ENCODE data around the gene ZNF143. TPM values are rescaled to one million over a fixed set of nuclear protein-coding genes. Genes with fewer than 3 reads are reported as not detected.

Gene ZNF143
- total and polyA plus RNA-seq, 2 of the 13 experiments (the other 11 are each of a cell fraction or from before 2014, with no cell fraction given) = 22.4 to 35.6 TPM

DNA sequence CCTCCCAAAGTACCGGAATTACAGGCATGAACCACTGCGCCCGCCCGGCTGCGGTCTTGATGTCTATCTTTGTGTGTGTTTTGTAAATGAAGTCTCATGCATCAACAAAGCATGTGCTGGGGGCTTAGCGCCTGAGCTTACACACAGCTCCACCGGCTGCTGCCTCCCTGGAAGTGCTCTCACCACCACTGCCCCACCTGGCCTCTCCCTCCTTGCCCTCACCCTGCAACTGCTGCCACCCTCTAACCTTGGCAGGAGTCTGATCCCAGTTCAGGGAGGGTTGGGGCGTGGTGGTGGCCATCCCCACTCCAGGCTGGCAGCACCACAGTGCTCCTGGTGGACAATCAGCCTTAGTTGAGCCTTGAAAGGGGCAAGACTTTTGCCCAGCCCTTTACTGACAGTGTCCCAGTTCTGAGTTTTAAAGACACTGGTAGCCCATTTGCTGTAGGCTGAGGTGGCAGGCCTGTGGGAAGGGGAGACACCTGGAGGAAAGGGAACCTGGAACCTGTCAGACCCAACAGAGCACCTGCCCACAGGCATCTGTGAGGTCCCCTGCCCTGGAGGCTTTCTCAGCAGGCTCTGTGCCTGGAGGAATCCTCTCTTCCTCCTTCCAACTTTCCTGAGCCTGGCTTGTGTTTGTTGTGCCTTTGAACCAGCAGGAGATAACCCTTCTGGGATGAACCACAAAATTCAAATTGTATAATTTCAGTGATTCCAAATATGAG lies 70.3 kb downstream of the ZNF143 start (continued):
- TF ChIP-seq, protein P1, sequence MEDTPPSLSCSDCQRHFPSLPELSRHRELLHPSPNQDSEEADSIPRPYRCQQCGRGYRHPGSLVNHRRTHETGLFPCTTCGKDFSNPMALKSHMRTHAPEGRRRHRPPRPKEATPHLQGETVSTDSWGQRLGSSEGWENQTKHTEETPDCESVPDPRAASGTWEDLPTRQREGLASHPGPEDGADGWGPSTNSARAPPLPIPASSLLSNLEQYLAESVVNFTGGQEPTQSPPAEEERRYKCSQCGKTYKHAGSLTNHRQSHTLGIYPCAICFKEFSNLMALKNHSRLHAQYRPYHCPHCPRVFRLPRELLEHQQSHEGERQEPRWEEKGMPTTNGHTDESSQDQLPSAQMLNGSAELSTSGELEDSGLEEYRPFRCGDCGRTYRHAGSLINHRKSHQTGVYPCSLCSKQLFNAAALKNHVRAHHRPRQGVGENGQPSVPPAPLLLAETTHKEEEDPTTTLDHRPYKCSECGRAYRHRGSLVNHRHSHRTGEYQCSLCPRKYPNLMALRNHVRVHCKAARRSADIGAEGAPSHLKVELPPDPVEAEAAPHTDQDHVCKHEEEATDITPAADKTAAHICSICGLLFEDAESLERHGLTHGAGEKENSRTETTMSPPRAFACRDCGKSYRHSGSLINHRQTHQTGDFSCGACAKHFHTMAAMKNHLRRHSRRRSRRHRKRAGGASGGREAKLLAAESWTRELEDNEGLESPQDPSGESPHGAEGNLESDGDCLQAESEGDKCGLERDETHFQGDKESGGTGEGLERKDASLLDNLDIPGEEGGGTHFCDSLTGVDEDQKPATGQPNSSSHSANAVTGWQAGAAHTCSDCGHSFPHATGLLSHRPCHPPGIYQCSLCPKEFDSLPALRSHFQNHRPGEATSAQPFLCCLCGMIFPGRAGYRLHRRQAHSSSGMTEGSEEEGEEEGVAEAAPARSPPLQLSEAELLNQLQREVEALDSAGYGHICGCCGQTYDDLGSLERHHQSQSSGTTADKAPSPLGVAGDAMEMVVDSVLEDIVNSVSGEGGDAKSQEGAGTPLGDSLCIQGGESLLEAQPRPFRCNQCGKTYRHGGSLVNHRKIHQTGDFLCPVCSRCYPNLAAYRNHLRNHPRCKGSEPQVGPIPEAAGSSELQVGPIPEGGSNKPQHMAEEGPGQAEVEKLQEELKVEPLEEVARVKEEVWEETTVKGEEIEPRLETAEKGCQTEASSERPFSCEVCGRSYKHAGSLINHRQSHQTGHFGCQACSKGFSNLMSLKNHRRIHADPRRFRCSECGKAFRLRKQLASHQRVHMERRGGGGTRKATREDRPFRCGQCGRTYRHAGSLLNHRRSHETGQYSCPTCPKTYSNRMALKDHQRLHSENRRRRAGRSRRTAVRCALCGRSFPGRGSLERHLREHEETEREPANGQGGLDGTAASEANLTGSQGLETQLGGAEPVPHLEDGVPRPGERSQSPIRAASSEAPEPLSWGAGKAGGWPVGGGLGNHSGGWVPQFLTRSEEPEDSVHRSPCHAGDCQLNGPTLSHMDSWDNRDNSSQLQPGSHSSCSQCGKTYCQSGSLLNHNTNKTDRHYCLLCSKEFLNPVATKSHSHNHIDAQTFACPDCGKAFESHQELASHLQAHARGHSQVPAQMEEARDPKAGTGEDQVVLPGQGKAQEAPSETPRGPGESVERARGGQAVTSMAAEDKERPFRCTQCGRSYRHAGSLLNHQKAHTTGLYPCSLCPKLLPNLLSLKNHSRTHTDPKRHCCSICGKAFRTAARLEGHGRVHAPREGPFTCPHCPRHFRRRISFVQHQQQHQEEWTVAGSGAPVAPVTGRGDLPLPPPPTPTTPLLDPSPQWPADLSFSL (CRISPR knock-in tag; IDR thresholded peaks at IDR 0.05) = no peak
- TF ChIP-seq, protein P2, sequence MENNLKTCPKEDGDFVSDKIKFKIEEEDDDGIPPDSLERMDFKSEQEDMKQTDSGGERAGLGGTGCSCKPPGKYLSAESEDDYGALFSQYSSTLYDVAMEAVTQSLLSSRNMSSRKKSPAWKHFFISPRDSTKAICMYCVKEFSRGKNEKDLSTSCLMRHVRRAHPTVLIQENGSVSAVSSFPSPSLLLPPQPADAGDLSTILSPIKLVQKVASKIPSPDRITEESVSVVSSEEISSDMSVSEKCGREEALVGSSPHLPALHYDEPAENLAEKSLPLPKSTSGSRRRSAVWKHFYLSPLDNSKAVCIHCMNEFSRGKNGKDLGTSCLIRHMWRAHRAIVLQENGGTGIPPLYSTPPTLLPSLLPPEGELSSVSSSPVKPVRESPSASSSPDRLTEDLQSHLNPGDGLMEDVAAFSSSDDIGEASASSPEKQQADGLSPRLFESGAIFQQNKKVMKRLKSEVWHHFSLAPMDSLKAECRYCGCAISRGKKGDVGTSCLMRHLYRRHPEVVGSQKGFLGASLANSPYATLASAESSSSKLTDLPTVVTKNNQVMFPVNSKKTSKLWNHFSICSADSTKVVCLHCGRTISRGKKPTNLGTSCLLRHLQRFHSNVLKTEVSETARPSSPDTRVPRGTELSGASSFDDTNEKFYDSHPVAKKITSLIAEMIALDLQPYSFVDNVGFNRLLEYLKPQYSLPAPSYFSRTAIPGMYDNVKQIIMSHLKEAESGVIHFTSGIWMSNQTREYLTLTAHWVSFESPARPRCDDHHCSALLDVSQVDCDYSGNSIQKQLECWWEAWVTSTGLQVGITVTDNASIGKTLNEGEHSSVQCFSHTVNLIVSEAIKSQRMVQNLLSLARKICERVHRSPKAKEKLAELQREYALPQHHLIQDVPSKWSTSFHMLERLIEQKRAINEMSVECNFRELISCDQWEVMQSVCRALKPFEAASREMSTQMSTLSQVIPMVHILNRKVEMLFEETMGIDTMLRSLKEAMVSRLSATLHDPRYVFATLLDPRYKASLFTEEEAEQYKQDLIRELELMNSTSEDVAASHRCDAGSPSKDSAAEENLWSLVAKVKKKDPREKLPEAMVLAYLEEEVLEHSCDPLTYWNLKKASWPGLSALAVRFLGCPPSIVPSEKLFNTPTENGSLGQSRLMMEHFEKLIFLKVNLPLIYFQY (CRISPR knock-in tag; IDR thresholded peaks at IDR 0.05; ENCODE audit: borderline replicate concordance) = no peak
- TF ChIP-seq, protein P3, sequence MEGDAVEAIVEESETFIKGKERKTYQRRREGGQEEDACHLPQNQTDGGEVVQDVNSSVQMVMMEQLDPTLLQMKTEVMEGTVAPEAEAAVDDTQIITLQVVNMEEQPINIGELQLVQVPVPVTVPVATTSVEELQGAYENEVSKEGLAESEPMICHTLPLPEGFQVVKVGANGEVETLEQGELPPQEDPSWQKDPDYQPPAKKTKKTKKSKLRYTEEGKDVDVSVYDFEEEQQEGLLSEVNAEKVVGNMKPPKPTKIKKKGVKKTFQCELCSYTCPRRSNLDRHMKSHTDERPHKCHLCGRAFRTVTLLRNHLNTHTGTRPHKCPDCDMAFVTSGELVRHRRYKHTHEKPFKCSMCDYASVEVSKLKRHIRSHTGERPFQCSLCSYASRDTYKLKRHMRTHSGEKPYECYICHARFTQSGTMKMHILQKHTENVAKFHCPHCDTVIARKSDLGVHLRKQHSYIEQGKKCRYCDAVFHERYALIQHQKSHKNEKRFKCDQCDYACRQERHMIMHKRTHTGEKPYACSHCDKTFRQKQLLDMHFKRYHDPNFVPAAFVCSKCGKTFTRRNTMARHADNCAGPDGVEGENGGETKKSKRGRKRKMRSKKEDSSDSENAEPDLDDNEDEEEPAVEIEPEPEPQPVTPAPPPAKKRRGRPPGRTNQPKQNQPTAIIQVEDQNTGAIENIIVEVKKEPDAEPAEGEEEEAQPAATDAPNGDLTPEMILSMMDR (CRISPR knock-in tag; IDR thresholded peaks at IDR 0.05) = peak; percentile 26
- no peak for TF ChIP-seq ZNF747 (CRISPR knock-in tag; IDR thresholded peaks at IDR 0.05; ENCODE audit: borderline replicate concordance)
- no peak for TF ChIP-seq HNF1B (CRISPR knock-in tag; IDR thresholded peaks at IDR 0.05)
- TF ChIP-seq BHLHE40 (IDR thresholded peaks at IDR 0.05; ENCODE audit: low read length) = no peak
- no peak for TF ChIP-seq ZBTB44 (CRISPR knock-in tag; IDR thresholded peaks at IDR 0.05)
- TF ChIP-seq NFKB2 (CRISPR knock-in tag; IDR thresholded peaks at IDR 0.05; ENCODE audit: borderline replicate concordance) = 0 out of 2 replicates have a peak, but pooled peaks have one; percentile 37
- TF ChIP-seq ZNF7 (CRISPR knock-in tag; IDR thresholded peaks at IDR 0.05) = no peak
